ENCODE data around the gene HNRNPF. TPM values are rescaled to one million over a fixed set of nuclear protein-coding genes. Genes with fewer than 3 reads are reported as not detected.

HNRNPF gene
- total RNA-seq, 1 experiment from 2014 or later: 333 TPM

- Histone ChIP-seq H3K27me3 (ENCODE audit: insufficient read depth, low read length) (no peaks in the 10 kb centered on the region), H3K9me3 (ENCODE audit: control insufficient read depth in 1 of 2, insufficient read depth in 1 of 2, low read depth in 1 of 2, low read length in 2 of 2) (no peaks in the 10 kb centered on the region), H3K9me2 (ENCODE audit: insufficient read depth) (no peaks in the 10 kb centered on the region), H3K36me3 (ENCODE audit: control insufficient read depth in 1 of 2, insufficient read depth in 2 of 2, low read length in 2 of 2) (peaks cover 7 to 19% of the 10 kb centered on the region in 2 experiments; a peak in 2 of 4 replicates), H3K4me2 (ENCODE audit: low read length) (peak overlapping the region; percentile 93), H3K4me1 (ENCODE audit: control insufficient read depth in 1 of 2, insufficient read depth in 2 of 2, low read length in 2 of 2) (peaks cover 61 to 71% of the 10 kb centered on the region in 2 experiments), H2AFZ (ENCODE audit: low read depth, low read length, poor library complexity, severe bottlenecking) (no peak overlapping the region), H3K27ac (ENCODE audit: low read depth, low read length) (peak overlapping the region; percentile 96), H3K4me3 (replicated peaks in 1 of 2; ENCODE audit: low read depth in 1 of 2, low read length in 2 of 2) (peak overlapping the region; percentile 92 to 93), H3K79me2 (ENCODE audit: insufficient read depth, low read length) (peaks cover 90% of the 10 kb centered on the region), H4K20me1 (ENCODE audit: insufficient read depth) (peaks cover 53% of the 10 kb centered on the region; the same call in 1 of the 2 replicates), H3K9ac (ENCODE audit: low read length) (peak overlapping the region; percentile 100)
- ChIA-PET RAD21 (ENCODE audit: low non-redundant PET in 1 of 2, low total read pairs in 2 of 2, uncharacterized antibody in 2 of 2, unreplicated experiment in 2 of 2) (no interaction called here), CTCF (interaction anchor here (0.7 kb wide), 1 partner anchor 53 kb away, joined by 3 read pairs; no protein-coding TSS in a partner anchor), POLR2A (no interaction called here)
- no TSS peak for BruUV-seq (replicated peaks)
- DNase-seq (ENCODE audit: low read depth, low spot score): no peak
- ATAC-seq: no peak
- TF ChIP-seq YY1 (IDR thresholded peaks at IDR 0.05; ENCODE audit: extremely low read depth, insufficient replicate concordance, low read depth, low read length) (no peak), CTCF (IDR thresholded peaks at IDR 0.05 in 2 of 3, conservative IDR thresholded peaks at IDR 0.05 in 1 of 3; ENCODE audit: borderline replicate concordance in 1 of 3, insufficient read depth in 1 of 3, low read depth in 2 of 3, low read length in 2 of 3) (no peak), SP1 (IDR thresholded peaks at IDR 0.05; ENCODE audit: low read depth) (no peak)
- intact Hi-C loops (cut with micrococcal nuclease): no loop called here
These were observed 4.3 kb downstream of the HNRNPF start for GRCh38 chr10:43404704-43405084.

- Histone ChIP-seq H3K79me2 (ENCODE audit: insufficient read depth, low read length) (peaks cover 96% of the 10 kb centered on the region), H3K27ac (ENCODE audit: low read depth, low read length) (peak overlapping the region; percentile 96), H3K36me3 (ENCODE audit: control insufficient read depth in 1 of 2, insufficient read depth in 2 of 2, low read length in 2 of 2) (peaks cover 7 to 19% of the 10 kb centered on the region in 2 experiments; a peak in 2 of 4 replicates), H4K20me1 (ENCODE audit: insufficient read depth) (peaks cover 58% of the 10 kb centered on the region; the same call in 1 of the 2 replicates), H3K9me3 (ENCODE audit: control insufficient read depth in 1 of 2, insufficient read depth in 1 of 2, low read depth in 1 of 2, low read length in 2 of 2) (no peaks in the 10 kb centered on the region), H3K4me2 (ENCODE audit: low read length) (peak overlapping the region; percentile 93), H2AFZ (ENCODE audit: low read depth, low read length, poor library complexity, severe bottlenecking) (no peak overlapping the region), H3K4me1 (ENCODE audit: control insufficient read depth in 1 of 2, insufficient read depth in 2 of 2, low read length in 2 of 2) (peaks cover 67 to 73% of the 10 kb centered on the region in 2 experiments), H3K9ac (ENCODE audit: low read length) (peak overlapping the region; percentile 100), H3K9me2 (ENCODE audit: insufficient read depth) (no peaks in the 10 kb centered on the region), H3K27me3 (ENCODE audit: insufficient read depth, low read length) (no peaks in the 10 kb centered on the region), H3K4me3 (replicated peaks in 1 of 2; ENCODE audit: low read depth in 1 of 2, low read length in 2 of 2) (peak overlapping the region; percentile 92 to 93)
- ChIA-PET POLR2A (no interaction called here), CTCF (interaction anchor here (0.7 kb wide), 1 partner anchor 53 kb away, joined by 3 read pairs; no protein-coding TSS in a partner anchor), RAD21 (ENCODE audit: low non-redundant PET in 1 of 2, low total read pairs in 2 of 2, uncharacterized antibody in 2 of 2, unreplicated experiment in 2 of 2) (no interaction called here)
- TF ChIP-seq CTCF (IDR thresholded peaks at IDR 0.05 in 2 of 3, conservative IDR thresholded peaks at IDR 0.05 in 1 of 3; ENCODE audit: borderline replicate concordance in 1 of 3, insufficient read depth in 1 of 3, low read depth in 2 of 3, low read length in 2 of 3) (no peak), CBX3 (IDR thresholded peaks at IDR 0.05; ENCODE audit: low read depth) (no peak), MAX (IDR thresholded peaks at IDR 0.05) (peak; percentile 56), SP1 (IDR thresholded peaks at IDR 0.05; ENCODE audit: low read depth) (0 out of 2 replicates have a peak, but pooled peaks have one; percentile 22), ATF3 (IDR thresholded peaks at IDR 0.05) (no peak), FOSL1 (IDR thresholded peaks at IDR 0.05; ENCODE audit: low read depth) (peak; percentile 33; the same call in 1 of the 2 replicates), YY1 (IDR thresholded peaks at IDR 0.05; ENCODE audit: extremely low read depth, insufficient replicate concordance, low read depth, low read length) (no peak)
- ATAC-seq (peak; percentile 10; the same call in 1 of the 2 replicates), DNase-seq (ENCODE audit: low read depth, low spot score) (no peak)
- intact Hi-C loops (cut with micrococcal nuclease): no loop called here
- BruUV-seq (replicated peaks): no TSS peak
These were observed 4.9 kb downstream of the HNRNPF start for GRCh38 chr10:43403911-43404703.
